GM23338 (cell line): Measurements from ENCODE around the gene MPP7. TPM values are rescaled to one million over a fixed set of nuclear protein-coding genes. Genes with fewer than 3 reads are reported as not detected.

Experiments
- ATAC-seq: fragments of 200-7000 bp; cut with Tn5 transposase; 3 replicates; pipeline ENCODE4 v1.9.1; 2020
- DNase-seq: peaks from one replicate; pipeline ENCODE4 v3.0.0-alpha.2; 2015; ENCODE audit warnings: low spot score
- H2AFZ ChIP-seq: fragments of 200-600 bp; sonication (generic); 2 replicates; pipeline ENCODE4 v1.8.0; 2016; ENCODE audit warnings: antibody characterized with exemption, mild to moderate bottlenecking, moderate library complexity
- H3F3A ChIP-seq: fragments of 200-600 bp; sonication (generic); replicated peaks from 2 replicates; pipeline ENCODE4 v1.8.0; 2017; ENCODE audit warnings: antibody characterized with exemption, mixed run types, low read depth
- H3K27ac ChIP-seq: fragments of 200-600 bp; sonication (generic); 2 replicates; pipeline ENCODE4 v1.6.1; 2016; ENCODE audit warnings: low read depth
- H3K27me3 ChIP-seq: fragments of 200-600 bp; sonication (generic); 2 replicates; pipeline ENCODE4 v1.8.0; 2016; ENCODE audit warnings: mild to moderate bottlenecking, mixed run types, moderate library complexity; ENCODE audit not compliant: insufficient read depth
- H3K36me3 ChIP-seq: fragments of 200-600 bp; sonication (generic); 2 replicates; pipeline ENCODE4 v1.8.0; 2016; ENCODE audit warnings: mild to moderate bottlenecking; ENCODE audit not compliant: insufficient read depth
- H3K4me1 ChIP-seq: fragments of 200-600 bp; sonication (generic); 2 replicates; pipeline ENCODE4 v1.8.0; 2016; ENCODE audit warnings: mild to moderate bottlenecking, moderate library complexity; ENCODE audit not compliant: insufficient read depth
- H3K4me2 ChIP-seq: fragments of 200-600 bp; sonication (generic); 2 replicates; pipeline ENCODE4 v1.7.1; 2017; ENCODE audit warnings: mixed run types
- H3K4me3 ChIP-seq: fragments of 200-600 bp; sonication (generic); 2 replicates; pipeline ENCODE4 v1.6.1; 2016; ENCODE audit warnings: mixed run types
- H3K79me2 ChIP-seq: fragments of 200-600 bp; sonication (generic); replicated peaks from 2 replicates; pipeline ENCODE4 v1.8.0; 2017; ENCODE audit warnings: mild to moderate bottlenecking; ENCODE audit not compliant: insufficient read depth
- H3K9me2 ChIP-seq: fragments of 200-600 bp; sonication (generic); 2 replicates; pipeline ENCODE4 v1.8.0; 2017; ENCODE audit not compliant: insufficient read depth
- H4K20me1 ChIP-seq: fragments of 200-600 bp; sonication (generic); replicated peaks from 2 replicates; pipeline ENCODE4 v1.8.0; 2017; ENCODE audit warnings: mild to moderate bottlenecking; ENCODE audit not compliant: insufficient read depth
- H3K27ac Mint-ChIP-seq: 2 replicates; pipeline ENCODE4 v1.8.0; 2020; ENCODE audit warnings: inconsistent platforms, mild to moderate bottlenecking, moderate library complexity, mixed read lengths
- H3K27me3 Mint-ChIP-seq: 3 replicates; pipeline ENCODE4 v1.8.0; 2022; ENCODE audit warnings: low read depth, mild to moderate bottlenecking, moderate library complexity, mixed read lengths, inconsistent platforms; ENCODE audit not compliant: insufficient read depth, poor library complexity
- H3K36me3 Mint-ChIP-seq: 3 replicates; pipeline ENCODE4 v1.8.0; 2021; ENCODE audit warnings: low read depth, mild to moderate bottlenecking, inconsistent platforms, moderate library complexity, mixed read lengths
- H3K4me1 Mint-ChIP-seq: 3 replicates; pipeline ENCODE4 v1.8.0; 2020; ENCODE audit warnings: mild to moderate bottlenecking, inconsistent platforms, mixed read lengths
- H3K4me3 Mint-ChIP-seq: 3 replicates; pipeline ENCODE4 v1.8.0; 2021; ENCODE audit warnings: moderate library complexity, mild to moderate bottlenecking, inconsistent platforms, mixed read lengths
- H3K9me3 Mint-ChIP-seq: 3 replicates; pipeline ENCODE4 v1.8.0; 2020; ENCODE audit warnings: moderate library complexity, mild to moderate bottlenecking, inconsistent platforms, mixed read lengths
- CREB1 ChIP-seq: fragments of 250-450 bp; sonication (Bioruptor Pico); IDR thresholded peaks from 2 replicates; pipeline ENCODE4 v1.5.0; 2020; ENCODE audit warnings: low read depth, mild to moderate bottlenecking, moderate library complexity
- CTCF ChIP-seq, 2 experiments: fragments of 200-600 bp in 1 of 2; sonication (generic) in 1 of 2; conservative IDR thresholded peaks; 2 replicates each; pipeline versions ENCODE4 v1.5.1 to v1.6.1; 2016 to 2017; ENCODE audit warnings: antibody characterized with exemption in 2 of 2, low read depth in 2 of 2, mild to moderate bottlenecking in 2 of 2, moderate library complexity in 1 of 2
- ETS1 ChIP-seq: IDR thresholded peaks from 2 replicates; pipeline ENCODE4 v1.6.1; 2016; ENCODE audit warnings: antibody characterized with exemption
- EZH2 ChIP-seq: fragments of 200-600 bp; sonication (generic); IDR thresholded peaks from one replicate; pipeline ENCODE4 v1.8.0; 2017; ENCODE audit warnings: antibody characterized with exemption, mild to moderate bottlenecking, low read depth; ENCODE audit not compliant: unreplicated experiment
- EZH2phosphoT487 ChIP-seq: fragments of 200-600 bp; sonication (generic); IDR thresholded peaks from one replicate; pipeline ENCODE4 v1.8.1; 2018; ENCODE audit warnings: antibody characterized with exemption; ENCODE audit not compliant: unreplicated experiment
- JUNB ChIP-seq: IDR thresholded peaks from one replicate; pipeline ENCODE4 v1.6.1; 2016; ENCODE audit warnings: antibody characterized with exemption; ENCODE audit not compliant: unreplicated experiment
- NANOG ChIP-seq: IDR thresholded peaks from 2 replicates; pipeline ENCODE4 v1.6.1; 2016; ENCODE audit warnings: antibody characterized with exemption, borderline replicate concordance
- POLR2AphosphoS5 ChIP-seq: IDR thresholded peaks from 2 replicates; pipeline ENCODE4 v1.6.1; 2016; ENCODE audit warnings: antibody characterized with exemption, low read depth
- STAT1 ChIP-seq: IDR thresholded peaks from one replicate; pipeline ENCODE4 v1.6.1; 2016; ENCODE audit warnings: antibody characterized with exemption; ENCODE audit not compliant: unreplicated experiment
- ZNF114 ChIP-seq: fragments of 250-450 bp; sonication (Bioruptor Pico); IDR thresholded peaks from 2 replicates; pipeline ENCODE4 v1.5.0; 2020; ENCODE audit warnings: mild to moderate bottlenecking, moderate library complexity
- ZNF331 ChIP-seq: fragments of 250-450 bp; sonication (Bioruptor Pico); IDR thresholded peaks from 2 replicates; pipeline ENCODE4 v1.5.0; 2020; ENCODE audit warnings: low read depth, mild to moderate bottlenecking, moderate library complexity
- polyA plus RNA-seq: library from polyadenylated mRNA; unstranded; fragments of >200 nt; fragmentation: Nextera tagmentation; extraction: Ambion mirVana; gene quantifications from 2 replicates; pipeline ENCODE4 v1.2.1, GENCODE V29; 2016
- total RNA-seq: library from RNA; depleted of rRNA; stranded (reverse); fragments of >200 nt; shearing (Covaris generic); gene quantifications from 2 replicates; pipeline ENCODE4 v1.2.3, GENCODE V29; 2014
- TF ChIP-seq, protein P1 (sequence below): fragments of 250-450 bp; sonication (Bioruptor Pico); IDR thresholded peaks from 2 replicates; pipeline ENCODE4 v1.5.0; 2020; ENCODE audit warnings: mild to moderate bottlenecking, moderate library complexity
- TF ChIP-seq, protein P2 (sequence below): IDR thresholded peaks from one replicate; pipeline ENCODE4 v1.6.1; 2018; ENCODE audit warnings: antibody characterized with exemption; ENCODE audit not compliant: unreplicated experiment

The MPP7 gene
- total and polyA plus RNA-seq, 2 experiments from 2014 or later: 5.0 to 8.0 TPM

DNA sequence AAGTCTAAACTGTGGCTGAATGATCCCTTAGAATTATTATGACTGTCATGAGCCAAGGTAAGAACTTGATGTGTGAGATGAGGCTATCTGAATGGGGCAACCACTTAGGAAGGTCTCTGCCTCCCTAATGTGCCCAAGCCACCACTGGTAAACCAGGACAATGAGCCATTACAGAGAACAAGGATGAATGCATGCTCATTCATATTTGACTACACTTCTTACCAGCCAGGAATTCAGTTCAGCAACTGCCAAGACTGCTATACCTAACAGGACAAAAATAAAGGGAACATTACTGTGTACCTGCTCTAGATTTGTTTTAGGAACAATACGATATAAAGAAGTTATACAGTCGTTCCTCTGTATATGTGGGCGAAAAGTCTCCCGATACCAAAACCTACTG, 23.0 kb downstream of the MPP7 start:
- peaks cover 20% of the 10 kb centered on the region for H3K4me1 Mint-ChIP-seq
- H3K27ac ChIP-seq: no peak overlapping the region
- no peaks in the 10 kb centered on the region for H3F3A ChIP-seq
- no peaks in the 10 kb centered on the region for H3K27me3 Mint-ChIP-seq
- no peak overlapping the region for H3K4me3 ChIP-seq
- no peak for DNase-seq
- no peaks in the 10 kb centered on the region for H3K9me3 Mint-ChIP-seq
- H3K4me3 Mint-ChIP-seq: no peak overlapping the region
- H2AFZ ChIP-seq: no peak overlapping the region
- no peaks in the 10 kb centered on the region for H3K9me2 ChIP-seq
- H3K4me2 ChIP-seq: no peak overlapping the region
- 0 out of 2 replicates have a peak, but pooled peaks cover 9% of the 10 kb centered on the region for H3K4me1 ChIP-seq
- no peaks in the 10 kb centered on the region for H3K36me3 ChIP-seq
- no peak overlapping the region for H3K27ac Mint-ChIP-seq
- no peaks in the 10 kb centered on the region for H3K36me3 Mint-ChIP-seq
- H3K27me3 ChIP-seq: no peaks in the 10 kb centered on the region
- H3K79me2 ChIP-seq: no peaks in the 10 kb centered on the region
- H4K20me1 ChIP-seq: 0 out of 2 replicates have a peak, but pooled peaks cover 1% of the 10 kb centered on the region
- no peak for ATAC-seq
- no peak for TF ChIP-seq EZH2
- no peak for TF ChIP-seq ZNF114 (CRISPR knock-in tag)
- TF ChIP-seq, protein P1, sequence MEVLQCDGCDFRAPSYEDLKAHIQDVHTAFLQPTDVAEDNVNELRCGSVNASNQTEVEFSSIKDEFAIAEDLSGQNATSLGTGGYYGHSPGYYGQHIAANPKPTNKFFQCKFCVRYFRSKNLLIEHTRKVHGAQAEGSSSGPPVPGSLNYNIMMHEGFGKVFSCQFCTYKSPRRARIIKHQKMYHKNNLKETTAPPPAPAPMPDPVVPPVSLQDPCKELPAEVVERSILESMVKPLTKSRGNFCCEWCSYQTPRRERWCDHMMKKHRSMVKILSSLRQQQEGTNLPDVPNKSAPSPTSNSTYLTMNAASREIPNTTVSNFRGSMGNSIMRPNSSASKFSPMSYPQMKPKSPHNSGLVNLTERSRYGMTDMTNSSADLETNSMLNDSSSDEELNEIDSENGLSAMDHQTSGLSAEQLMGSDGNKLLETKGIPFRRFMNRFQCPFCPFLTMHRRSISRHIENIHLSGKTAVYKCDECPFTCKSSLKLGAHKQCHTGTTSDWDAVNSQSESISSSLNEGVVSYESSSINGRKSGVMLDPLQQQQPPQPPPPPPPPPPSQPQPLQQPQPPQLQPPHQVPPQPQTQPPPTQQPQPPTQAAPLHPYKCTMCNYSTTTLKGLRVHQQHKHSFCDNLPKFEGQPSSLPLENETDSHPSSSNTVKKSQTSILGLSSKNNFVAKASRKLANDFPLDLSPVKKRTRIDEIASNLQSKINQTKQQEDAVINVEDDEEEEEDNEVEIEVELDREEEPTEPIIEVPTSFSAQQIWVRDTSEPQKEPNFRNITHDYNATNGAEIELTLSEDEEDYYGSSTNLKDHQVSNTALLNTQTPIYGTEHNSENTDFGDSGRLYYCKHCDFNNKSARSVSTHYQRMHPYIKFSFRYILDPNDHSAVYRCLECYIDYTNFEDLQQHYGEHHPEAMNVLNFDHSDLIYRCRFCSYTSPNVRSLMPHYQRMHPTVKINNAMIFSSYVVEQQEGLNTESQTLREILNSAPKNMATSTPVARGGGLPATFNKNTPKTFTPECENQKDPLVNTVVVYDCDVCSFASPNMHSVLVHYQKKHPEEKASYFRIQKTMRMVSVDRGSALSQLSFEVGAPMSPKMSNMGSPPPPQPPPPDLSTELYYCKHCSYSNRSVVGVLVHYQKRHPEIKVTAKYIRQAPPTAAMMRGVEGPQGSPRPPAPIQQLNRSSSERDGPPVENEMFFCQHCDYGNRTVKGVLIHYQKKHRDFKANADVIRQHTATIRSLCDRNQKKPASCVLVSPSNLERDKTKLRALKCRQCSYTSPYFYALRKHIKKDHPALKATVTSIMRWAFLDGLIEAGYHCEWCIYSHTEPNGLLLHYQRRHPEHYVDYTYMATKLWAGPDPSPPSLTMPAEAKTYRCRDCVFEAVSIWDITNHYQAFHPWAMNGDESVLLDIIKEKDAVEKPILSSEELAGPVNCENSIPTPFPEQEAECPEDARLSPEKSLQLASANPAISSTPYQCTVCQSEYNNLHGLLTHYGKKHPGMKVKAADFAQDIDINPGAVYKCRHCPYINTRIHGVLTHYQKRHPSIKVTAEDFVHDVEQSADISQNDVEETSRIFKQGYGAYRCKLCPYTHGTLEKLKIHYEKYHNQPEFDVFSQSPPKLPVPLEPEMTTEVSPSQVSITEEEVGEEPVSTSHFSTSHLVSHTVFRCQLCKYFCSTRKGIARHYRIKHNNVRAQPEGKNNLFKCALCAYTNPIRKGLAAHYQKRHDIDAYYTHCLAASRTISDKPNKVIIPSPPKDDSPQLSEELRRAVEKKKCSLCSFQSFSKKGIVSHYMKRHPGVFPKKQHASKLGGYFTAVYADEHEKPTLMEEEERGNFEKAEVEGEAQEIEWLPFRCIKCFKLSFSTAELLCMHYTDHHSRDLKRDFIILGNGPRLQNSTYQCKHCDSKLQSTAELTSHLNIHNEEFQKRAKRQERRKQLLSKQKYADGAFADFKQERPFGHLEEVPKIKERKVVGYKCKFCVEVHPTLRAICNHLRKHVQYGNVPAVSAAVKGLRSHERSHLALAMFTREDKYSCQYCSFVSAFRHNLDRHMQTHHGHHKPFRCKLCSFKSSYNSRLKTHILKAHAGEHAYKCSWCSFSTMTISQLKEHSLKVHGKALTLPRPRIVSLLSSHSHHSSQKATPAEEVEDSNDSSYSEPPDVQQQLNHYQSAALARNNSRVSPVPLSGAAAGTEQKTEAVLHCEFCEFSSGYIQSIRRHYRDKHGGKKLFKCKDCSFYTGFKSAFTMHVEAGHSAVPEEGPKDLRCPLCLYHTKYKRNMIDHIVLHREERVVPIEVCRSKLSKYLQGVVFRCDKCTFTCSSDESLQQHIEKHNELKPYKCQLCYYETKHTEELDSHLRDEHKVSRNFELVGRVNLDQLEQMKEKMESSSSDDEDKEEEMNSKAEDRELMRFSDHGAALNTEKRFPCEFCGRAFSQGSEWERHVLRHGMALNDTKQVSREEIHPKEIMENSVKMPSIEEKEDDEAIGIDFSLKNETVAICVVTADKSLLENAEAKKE: no peak
- no peak for TF ChIP-seq EZH2phosphoT487
- no peak for TF ChIP-seq ZNF331 (CRISPR knock-in tag)
- TF ChIP-seq STAT1: no peak
- no peak for TF ChIP-seq NANOG
- TF ChIP-seq JUNB: no peak
- TF ChIP-seq POLR2AphosphoS5: no peak
- TF ChIP-seq CREB1: no peak
- no peak for TF ChIP-seq CTCF (conservative IDR thresholded peaks at IDR 0.05; ENCODE audit: low read depth in 2 of 2)
- TF ChIP-seq, protein P2, sequence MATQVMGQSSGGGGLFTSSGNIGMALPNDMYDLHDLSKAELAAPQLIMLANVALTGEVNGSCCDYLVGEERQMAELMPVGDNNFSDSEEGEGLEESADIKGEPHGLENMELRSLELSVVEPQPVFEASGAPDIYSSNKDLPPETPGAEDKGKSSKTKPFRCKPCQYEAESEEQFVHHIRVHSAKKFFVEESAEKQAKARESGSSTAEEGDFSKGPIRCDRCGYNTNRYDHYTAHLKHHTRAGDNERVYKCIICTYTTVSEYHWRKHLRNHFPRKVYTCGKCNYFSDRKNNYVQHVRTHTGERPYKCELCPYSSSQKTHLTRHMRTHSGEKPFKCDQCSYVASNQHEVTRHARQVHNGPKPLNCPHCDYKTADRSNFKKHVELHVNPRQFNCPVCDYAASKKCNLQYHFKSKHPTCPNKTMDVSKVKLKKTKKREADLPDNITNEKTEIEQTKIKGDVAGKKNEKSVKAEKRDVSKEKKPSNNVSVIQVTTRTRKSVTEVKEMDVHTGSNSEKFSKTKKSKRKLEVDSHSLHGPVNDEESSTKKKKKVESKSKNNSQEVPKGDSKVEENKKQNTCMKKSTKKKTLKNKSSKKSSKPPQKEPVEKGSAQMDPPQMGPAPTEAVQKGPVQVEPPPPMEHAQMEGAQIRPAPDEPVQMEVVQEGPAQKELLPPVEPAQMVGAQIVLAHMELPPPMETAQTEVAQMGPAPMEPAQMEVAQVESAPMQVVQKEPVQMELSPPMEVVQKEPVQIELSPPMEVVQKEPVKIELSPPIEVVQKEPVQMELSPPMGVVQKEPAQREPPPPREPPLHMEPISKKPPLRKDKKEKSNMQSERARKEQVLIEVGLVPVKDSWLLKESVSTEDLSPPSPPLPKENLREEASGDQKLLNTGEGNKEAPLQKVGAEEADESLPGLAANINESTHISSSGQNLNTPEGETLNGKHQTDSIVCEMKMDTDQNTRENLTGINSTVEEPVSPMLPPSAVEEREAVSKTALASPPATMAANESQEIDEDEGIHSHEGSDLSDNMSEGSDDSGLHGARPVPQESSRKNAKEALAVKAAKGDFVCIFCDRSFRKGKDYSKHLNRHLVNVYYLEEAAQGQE: no peak
- no peak for TF ChIP-seq ETS1
